NCI-H82 (cell line): ENCODE data around the gene POLH.
"Not testable (repeated sequence)": the region's sequence is repeated elsewhere in the genome, so short reads cannot be mapped to it uniquely, and the experiment has no call there.

Experiments
- DNase-seq: peaks from one replicate; lab custom pipeline; 2025; lab: John Stamatoyannopoulos, UW

POLH gene

DNA sequence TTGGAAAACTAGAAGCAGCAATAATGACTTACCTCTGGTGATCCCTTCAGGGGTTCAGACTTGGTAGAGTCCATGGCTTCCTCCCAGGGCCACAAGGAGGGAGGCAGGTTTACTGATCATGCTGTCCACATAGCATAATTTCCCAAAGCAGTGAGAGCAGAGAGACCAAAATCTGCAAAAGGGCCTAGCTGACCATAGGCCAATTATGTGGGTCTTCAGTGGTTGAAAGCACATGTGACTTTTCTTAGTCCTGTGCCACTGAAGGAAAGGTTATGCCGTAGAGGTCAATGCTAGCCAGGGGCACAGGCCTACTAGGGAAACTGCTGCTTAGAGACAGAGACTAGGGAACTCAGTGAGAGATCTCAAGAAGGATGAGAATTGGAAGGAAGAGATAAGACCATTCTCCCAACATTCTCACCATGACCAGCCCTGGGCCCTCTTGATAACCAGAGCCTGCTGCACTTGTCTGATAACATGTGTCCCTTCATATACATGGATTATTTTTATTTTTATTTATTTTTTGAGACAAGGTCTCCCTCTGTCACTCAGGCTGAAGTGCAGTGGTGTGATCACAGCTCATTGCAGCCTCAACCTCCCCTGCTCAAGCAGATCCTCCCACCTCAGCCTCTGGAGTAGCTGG, 55.1 kb downstream of the POLH start:
- no peak for DNase-seq

DNA sequence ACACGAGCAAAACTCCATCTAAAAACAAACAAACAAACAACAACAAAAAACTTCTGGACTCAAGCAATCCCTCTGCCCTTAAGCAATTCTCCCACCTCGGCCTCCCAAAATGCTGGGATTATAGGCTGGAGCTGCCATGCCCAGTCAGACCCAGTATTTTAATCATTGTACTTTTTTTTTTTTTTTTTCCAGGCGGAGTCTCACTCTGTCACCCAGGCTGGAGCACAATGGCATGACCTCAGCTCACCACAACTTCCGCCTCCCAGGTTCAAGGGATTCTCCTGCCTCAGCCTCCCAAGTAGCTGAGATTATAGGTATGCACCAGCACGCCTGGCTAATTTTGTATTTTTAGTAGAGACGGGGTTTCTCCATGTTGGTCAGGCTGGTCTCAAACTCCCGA, 57.0 kb downstream of the POLH start:
- DNase-seq, result not testable (repeated sequence)

DNA sequence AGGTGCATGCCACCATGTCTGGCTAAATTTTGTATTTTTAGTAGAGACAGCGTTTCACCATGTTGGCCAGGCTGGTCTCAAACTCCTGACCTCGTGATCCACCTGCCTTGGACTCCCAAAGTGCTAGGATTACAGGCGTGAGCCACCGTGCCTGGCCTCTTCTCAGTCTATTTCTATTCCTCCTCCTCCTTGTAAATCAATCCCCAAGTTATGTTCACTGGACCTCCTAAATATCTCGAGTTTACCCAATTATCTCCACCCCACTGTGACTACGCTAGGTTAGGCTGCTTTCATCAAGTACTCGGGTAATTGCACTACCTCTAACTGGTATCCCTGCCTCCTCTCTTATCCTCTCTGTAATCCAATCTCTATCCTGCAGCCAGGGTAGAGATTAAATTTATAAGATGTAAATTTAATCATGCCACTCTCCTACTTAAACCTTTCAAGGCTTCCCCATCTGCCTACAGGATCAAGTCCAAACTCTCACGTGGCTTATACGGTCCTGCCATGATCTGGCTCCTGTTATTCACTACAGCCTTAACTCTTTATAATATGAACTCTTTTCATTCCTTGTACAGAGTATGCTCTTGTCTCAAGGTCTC, 58.8 kb downstream of the POLH start:
- DNase-seq, result peak; percentile 99

DNA sequence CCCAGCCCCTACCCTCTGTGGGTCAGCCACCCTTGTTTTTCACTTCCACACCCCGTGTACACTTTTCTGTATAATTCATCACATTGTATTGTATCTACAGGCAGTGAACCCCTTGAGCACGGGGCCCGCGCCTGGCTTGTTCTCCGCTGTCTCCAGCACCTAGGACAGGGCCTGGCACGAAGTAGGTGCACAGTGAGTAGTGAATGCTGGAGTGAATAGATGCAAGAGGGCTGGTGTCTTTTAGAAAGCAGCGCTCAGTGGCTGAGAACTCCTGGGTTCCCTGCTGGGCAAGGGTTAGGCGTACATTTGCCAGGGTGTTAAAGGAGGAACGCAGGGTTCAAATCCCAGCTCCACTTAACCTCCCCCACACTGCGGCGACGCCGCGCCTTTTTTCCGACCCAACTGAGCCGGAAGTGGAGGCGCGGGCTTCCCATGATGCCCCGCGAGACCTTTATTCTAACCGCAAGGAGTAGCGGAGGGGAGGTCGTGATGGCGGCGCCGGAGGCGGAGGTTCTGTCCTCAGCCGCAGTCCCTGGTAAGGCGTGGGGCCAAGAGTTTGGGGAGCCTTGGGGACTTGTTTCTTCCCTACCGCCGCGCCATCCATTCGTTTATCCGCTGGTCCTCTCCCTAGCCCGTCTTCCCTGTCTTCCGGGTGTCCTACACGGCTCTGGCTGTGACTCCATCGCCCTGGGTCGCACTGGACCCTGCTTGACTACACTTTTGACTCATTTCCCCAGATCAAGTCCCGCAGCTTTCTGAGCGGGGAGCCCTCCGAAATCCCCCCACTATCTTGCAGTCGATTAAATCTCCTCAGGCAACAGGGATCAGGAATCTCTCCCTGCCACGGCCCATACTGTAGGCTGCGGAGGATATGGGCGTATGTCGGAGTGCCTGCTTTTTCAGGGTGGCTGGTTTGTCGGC, 59.7 kb downstream of the POLH start, which contains the start of gene MAD2L1BP:
Gene MAD2L1BP (plus strand): TSS at position 454 of the 921 bp plus-strand sequence. CDS start 36 bp downstream, at position 490.
- peak; percentile 94 for DNase-seq

DNA sequence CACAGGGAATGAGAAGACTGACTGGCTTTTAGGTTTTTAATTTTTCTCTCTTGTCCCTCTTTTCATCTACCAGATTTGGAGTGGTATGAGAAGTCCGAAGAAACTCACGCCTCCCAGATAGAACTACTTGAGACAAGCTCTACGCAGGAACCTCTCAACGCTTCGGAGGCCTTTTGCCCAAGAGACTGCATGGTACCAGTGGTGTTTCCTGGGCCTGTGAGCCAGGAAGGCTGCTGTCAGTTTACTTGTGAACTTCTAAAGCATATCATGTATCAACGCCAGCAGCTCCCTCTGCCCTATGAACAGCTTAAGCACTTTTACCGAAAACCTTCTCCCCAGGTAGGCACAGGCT, 60.3 kb downstream of the POLH start:
- DNase-seq, result peak; percentile 42

DNA sequence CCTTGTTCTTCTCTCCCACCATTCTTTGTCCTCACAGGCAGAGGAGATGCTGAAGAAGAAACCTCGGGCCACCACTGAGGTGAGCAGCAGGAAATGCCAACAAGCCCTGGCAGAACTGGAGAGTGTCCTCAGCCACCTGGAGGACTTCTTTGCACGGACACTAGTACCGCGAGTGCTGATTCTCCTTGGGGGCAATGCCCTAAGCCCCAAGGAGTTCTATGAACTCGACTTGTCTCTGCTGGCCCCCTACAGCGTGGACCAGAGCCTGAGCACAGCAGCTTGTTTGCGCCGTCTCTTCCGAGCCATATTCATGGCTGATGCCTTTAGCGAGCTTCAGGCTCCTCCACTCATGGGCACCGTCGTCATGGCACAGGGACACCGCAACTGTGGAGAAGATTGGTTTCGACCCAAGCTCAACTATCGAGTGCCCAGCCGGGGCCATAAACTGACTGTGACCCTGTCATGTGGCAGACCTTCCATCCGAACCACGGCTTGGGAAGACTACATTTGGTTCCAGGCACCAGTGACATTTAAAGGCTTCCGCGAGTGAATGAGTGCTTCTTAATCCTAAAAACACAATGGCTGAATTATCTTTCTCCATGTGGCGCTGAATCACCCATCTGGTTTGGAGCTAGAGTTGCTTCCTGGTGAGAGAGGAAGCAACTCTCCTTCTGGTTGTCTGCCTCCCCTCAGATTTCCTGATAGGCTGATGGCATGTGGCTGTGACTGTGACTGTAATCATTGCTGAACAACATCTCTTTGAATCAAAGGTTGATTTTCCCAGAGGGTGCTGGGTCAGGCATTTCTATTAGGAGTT, 64.2 kb downstream of the POLH start:
- DNase-seq, result no peak

DNA sequence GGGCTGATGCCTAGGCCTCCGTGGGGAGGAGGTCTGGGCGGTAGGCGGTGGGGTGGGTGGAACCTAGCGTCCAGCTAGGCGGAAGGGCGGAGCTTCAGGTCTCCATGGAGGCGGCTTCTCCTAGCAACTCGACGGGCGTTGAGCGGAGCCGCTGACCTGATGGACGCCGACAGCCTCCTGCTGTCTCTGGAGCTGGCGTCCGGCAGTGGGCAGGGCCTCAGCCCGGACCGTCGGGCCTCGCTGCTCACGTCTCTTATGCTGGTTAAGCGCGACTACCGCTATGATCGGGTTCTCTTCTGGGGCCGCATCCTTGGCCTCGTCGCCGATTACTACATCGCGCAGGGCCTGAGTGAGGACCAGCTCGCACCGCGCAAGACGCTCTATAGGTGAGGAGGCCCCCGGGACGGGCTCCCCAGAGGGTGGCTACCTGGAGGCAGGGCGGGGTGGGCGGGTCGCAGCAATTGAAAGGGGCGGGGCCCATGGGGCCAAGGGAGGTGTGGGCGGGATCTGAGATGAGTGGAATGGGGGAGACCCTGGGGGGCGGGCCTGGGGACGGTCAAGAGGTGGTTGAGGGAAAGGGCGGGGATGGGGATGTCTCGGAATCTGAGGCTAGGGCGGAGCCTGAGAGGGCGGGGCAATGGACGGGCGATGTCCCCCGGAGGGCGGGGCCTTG, 69.1 kb downstream of the POLH start, which contains the start of gene RSPH9:
Gene RSPH9 (plus strand): TSS at position 97 of the 673 bp plus-strand sequence. CDS start 63 bp downstream, at position 160.
- peak; percentile 89 for DNase-seq

DNA sequence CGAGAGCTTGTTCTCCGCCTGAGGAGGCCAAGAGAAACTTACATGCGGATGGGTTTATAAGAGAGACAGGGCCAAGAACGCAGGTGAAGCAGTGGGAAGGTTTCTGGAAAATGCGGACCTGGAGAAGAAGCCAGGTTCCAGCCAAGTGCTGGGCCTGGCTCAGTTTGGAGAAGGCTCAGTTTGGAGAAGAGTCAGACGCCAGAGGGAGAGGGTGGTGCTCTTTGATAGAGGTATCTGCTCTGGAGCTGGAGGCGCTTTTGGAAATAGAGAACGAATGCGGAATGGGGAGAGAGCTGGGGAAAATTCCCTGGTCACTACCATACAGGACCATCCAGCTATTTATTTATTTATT, 69.6 kb downstream of the POLH start:
- DNase-seq, result no peak

DNA sequence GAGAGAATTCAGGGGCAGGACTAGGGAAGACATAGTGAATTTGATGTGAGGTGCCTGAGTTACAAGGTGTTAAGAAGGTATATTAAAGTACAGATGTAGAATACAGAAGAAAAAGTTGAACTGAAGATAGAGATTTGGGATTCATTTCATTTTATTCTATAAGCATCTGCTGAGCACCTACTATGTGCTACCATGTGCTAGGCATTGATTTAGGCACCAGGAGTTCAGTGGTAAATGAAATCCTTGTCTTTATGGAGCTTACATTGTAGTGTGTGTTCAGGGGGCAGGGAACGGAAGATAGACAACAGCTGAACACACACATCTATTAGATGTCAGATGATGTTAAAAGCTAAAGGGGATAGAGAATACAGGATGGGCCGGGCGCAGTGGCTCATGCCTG, 71.6 kb downstream of the POLH start:
- DNase-seq, result no peak

DNA sequence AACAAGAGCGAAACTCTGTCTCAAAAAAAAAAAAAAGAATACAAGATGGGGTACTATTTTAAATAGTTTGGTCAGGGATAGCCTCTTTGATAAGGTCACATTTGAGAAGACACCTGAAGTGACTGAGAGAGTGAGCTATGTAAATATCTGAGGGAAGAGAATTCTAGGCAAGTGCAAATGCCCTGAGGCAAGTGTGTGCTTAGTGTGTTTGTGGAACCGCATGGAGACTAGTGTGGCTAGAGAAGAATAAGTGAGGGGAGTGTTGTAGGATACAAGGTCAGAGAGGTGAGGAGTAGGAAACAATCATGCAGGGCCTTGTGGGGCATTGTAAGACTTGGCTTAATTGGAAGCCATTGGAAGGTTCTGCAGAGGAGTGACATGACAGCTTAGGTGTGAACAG, 72.3 kb downstream of the POLH start:
- DNase-seq, result no peak

DNA sequence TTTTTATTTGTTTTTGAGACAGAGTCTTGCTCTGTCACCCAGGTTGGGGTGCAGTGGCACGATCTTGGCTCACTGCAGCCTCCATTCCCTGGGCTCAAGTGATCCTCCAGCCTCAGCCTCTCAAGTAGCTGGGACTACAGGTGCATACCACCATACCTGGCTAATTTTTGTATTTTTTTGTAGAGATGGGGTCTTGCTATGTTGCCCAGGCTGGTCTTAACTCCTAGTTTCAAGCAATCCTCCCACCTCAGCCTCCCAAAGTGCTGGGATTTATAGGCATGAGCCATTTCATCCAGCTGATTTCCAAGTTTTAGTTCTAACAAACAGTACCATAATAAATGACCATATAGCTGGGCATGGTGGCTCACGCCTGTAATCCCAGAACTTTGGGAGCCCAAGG, 76.8 kb downstream of the POLH start:
- DNase-seq, result not testable (repeated sequence)

DNA sequence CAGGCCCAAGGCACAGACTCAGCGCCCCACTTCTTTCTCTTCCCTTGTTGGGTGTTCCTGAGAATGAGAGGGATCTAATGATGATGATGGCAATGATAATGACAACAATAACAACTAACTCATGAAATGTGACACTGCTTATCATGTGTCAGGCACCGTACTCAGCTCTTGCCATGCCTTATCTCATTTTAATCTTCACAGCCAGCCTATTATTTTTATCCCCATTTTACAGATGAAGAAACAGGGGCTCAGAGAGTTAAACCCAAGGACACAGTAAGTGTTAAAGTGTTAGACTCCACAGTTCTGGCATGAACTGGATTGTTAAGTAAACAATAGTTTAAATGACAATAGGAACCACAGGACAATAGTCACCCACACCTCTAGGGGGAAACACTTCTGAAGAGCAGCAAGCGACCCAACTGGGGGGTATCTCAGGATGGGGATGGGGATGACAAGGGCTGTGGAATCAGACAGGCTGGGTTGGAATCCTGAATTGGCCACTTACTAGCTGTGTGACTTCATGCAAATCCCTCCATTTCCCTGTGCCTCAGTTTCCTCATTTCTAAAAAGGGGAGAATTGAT, 81.3 kb downstream of the POLH start:
- no peak for DNase-seq

DNA sequence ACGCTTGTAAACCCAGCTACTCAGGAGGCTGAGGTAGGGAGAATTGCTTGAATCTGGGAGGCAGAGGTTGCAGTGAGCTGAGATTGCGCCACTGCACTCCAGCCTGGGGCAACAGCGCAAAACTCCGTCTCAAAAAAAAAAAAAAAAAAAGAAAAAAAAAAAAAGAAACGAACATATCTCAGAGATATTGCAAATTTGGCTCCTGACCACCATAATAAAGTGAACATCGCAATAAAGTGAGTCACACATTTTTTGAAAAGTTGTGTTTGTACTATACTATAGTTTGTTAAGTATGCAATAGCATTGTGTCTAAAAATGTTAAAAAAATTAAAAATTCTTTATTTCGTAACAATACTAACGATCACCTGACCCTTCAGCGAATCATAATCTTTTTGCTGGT, 82.2 kb downstream of the POLH start:
- DNase-seq, result no peak

DNA sequence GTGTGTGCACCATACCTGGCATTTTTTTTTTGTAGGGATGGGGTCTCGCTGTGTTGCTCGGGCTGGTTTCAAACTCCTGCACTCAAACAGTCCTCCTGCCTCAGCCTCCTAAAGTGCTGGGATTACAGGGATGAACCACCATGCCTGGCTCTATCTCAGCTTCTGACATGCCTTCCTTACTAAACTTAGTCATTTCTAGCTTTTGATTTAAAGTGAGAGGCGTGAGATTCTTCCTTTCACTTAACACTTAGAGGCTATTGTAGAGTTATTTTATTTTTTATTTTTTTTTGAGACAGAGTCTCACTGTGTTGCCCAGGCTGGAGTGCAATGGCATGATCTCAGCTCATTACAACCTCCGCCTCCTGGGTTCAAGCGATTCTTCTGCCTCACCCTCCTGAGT, 87.0 kb downstream of the POLH start:
- DNase-seq, result not testable (repeated sequence)
